IMR-90 (cell line): ENCODE data around the gene MARS1. TPM values are rescaled to one million over a fixed set of nuclear protein-coding genes. Genes with fewer than 3 reads are reported as not detected.

ENCODE experiments used
- ATAC-seq: fragments of 200-7000 bp; cut with Tn5 transposase; 2 replicates; pipeline ENCODE4 v1.9.1; 2020; ENCODE audit warnings: low read depth, mild to moderate bottlenecking, moderate library complexity
- BruUV-seq: library from RNA; stranded (reverse); fragments of 400-500 nt; replicated peaks from 2 replicates; lab custom pipeline; 2021; lab: Mats Ljungman, UMichigan
- CTCF ChIA-PET: fragments of 300-600 bp; formaldehyde crosslinking; extraction: SDS; loops from one replicate; lab custom pipeline; 2021; ENCODE audit warnings: antibody characterized with exemption; lab: Yijun Ruan, JAX
- POLR2A ChIA-PET: fragments of 300-600 bp; sonication (Branson Sonifier 250); formaldehyde crosslinking; loops from one replicate; lab custom pipeline; 2022; ENCODE audit warnings: antibody characterized with exemption; ENCODE audit not compliant: unreplicated experiment; lab: Charles Lee
- DNase-seq: peaks from one replicate; pipeline ENCODE4 v3.0.0; 2013
- H2AFZ ChIP-seq: replicated peaks from 2 replicates; pipeline ENCODE3; 2013; ENCODE audit warnings: low read length, mild to moderate bottlenecking; ENCODE audit not compliant: poor library complexity
- H2AK5ac ChIP-seq: 2 replicates; pipeline ENCODE4 v1.6.1; 2013; ENCODE audit warnings: low read depth, low read length, inconsistent platforms
- H2AK9ac ChIP-seq: replicated peaks from 2 replicates; pipeline ENCODE3; 2013; ENCODE audit warnings: mild to moderate bottlenecking, low read depth, low read length, moderate library complexity; ENCODE audit not compliant: poor library complexity
- H2BK120ac ChIP-seq: 2 replicates; pipeline ENCODE4 v1.6.1; 2013; ENCODE audit warnings: low read depth, low read length, inconsistent platforms
- H2BK15ac ChIP-seq: 3 replicates; pipeline ENCODE4 v1.6.1; 2013; ENCODE audit warnings: low read depth, low read length, inconsistent platforms
- H2BK20ac ChIP-seq: 2 replicates; pipeline ENCODE4 v1.6.1; 2013; ENCODE audit warnings: low read depth, mild to moderate bottlenecking, inconsistent platforms, low read length, moderate library complexity
- H2BK5ac ChIP-seq: 2 replicates; pipeline ENCODE4 v1.6.1; 2013; ENCODE audit warnings: mild to moderate bottlenecking, low read depth, low read length, inconsistent platforms; ENCODE audit not compliant: poor library complexity, severe bottlenecking
- H3K14ac ChIP-seq: replicated peaks from 2 replicates; pipeline ENCODE4 v1.6.1; 2013; ENCODE audit warnings: low read depth, low read length, inconsistent platforms
- H3K18ac ChIP-seq: 2 replicates; pipeline ENCODE4 v1.6.1; 2013; ENCODE audit warnings: low read depth, low read length, control low read depth
- H3K23ac ChIP-seq: 2 replicates; pipeline ENCODE4 v1.6.1; 2013; ENCODE audit warnings: low read depth, low read length, inconsistent platforms
- H3K27ac ChIP-seq: 2 replicates; pipeline ENCODE4 v1.5.1; 2013; ENCODE audit warnings: mild to moderate bottlenecking, control low read depth, low read length; ENCODE audit not compliant: insufficient read depth
- H3K27me3 ChIP-seq: 2 replicates; pipeline ENCODE4 v1.6.1; 2013; ENCODE audit warnings: low read length; ENCODE audit not compliant: control insufficient read depth, insufficient read depth
- H3K36me3 ChIP-seq: 2 replicates; pipeline ENCODE4 v1.6.1; 2013; ENCODE audit warnings: low read length, mixed read lengths; ENCODE audit not compliant: control insufficient read depth, insufficient read depth
- H3K4ac ChIP-seq: 2 replicates; pipeline ENCODE4 v1.6.1; 2013; ENCODE audit warnings: low read depth, low read length, inconsistent platforms
- H3K4me1 ChIP-seq: 2 replicates; pipeline ENCODE4 v1.6.1; 2013; ENCODE audit warnings: low read length, mixed read lengths; ENCODE audit not compliant: control insufficient read depth, insufficient read depth
- H3K4me2 ChIP-seq: 2 replicates; pipeline ENCODE4 v1.6.1; 2013; ENCODE audit warnings: low read depth, mild to moderate bottlenecking, control low read depth, low read length, moderate library complexity
- H3K4me3 ChIP-seq: 2 replicates; pipeline ENCODE4 v1.5.1; 2013; ENCODE audit warnings: low read depth, mild to moderate bottlenecking, control low read depth, low read length, moderate library complexity; ENCODE audit not compliant: insufficient read depth
- H3K56ac ChIP-seq: 2 replicates; pipeline ENCODE4 v1.6.1; 2013; ENCODE audit warnings: low read length, inconsistent platforms; ENCODE audit not compliant: insufficient read depth; ENCODE audit errors: extremely low read depth
- H3K79me1 ChIP-seq, 2 experiments: 2 replicates each; pipeline ENCODE4 v1.6.1; 2013; ENCODE audit warnings: low read length in 2 of 2, inconsistent platforms in 1 of 2, low read depth in 1 of 2
- H3K9ac ChIP-seq: 2 replicates; pipeline ENCODE4 v1.6.1; 2013; ENCODE audit warnings: low read depth, low read length, control low read depth
- H3K9me1 ChIP-seq: 2 replicates; pipeline ENCODE4 v1.6.1; 2013; ENCODE audit warnings: low read length, inconsistent platforms; ENCODE audit not compliant: insufficient read depth
- H3K9me3 ChIP-seq: 2 replicates; pipeline ENCODE4 v1.6.1; 2013; ENCODE audit warnings: low read length; ENCODE audit not compliant: control insufficient read depth, insufficient read depth
- H4K20me1 ChIP-seq: 2 replicates; pipeline ENCODE4 v1.6.1; 2013; ENCODE audit warnings: low read length, inconsistent platforms; ENCODE audit not compliant: insufficient read depth
- H4K5ac ChIP-seq: 2 replicates; pipeline ENCODE4 v1.6.1; 2013; ENCODE audit warnings: mild to moderate bottlenecking, low read depth, low read length, control low read depth
- H4K8ac ChIP-seq, 2 experiments: 2 replicates each; pipeline ENCODE4 v1.6.1; 2013; ENCODE audit warnings: low read depth in 2 of 2, low read length in 2 of 2, control low read depth in 1 of 2, inconsistent platforms in 1 of 2
- H4K91ac ChIP-seq: 2 replicates; pipeline ENCODE4 v1.6.1; 2013; ENCODE audit warnings: low read depth, low read length, inconsistent platforms; ENCODE audit not compliant: insufficient read depth
- BHLHE40 ChIP-seq: fragments of 150-350 bp; IDR thresholded peaks from 2 replicates; pipeline ENCODE4 v1.6.1; 2016; ENCODE audit warnings: mild to moderate bottlenecking, low read depth, low read length
- CEBPB ChIP-seq: IDR thresholded peaks from 2 replicates; pipeline ENCODE4 v1.6.1; 2012; ENCODE audit warnings: low read depth, low read length, improper control_type of control experiment
- CHD1 ChIP-seq: IDR thresholded peaks from 2 replicates; pipeline ENCODE4 v1.6.1; 2012; ENCODE audit warnings: low read depth, low read length, improper control_type of control experiment
- CTCF ChIP-seq: conservative IDR thresholded peaks from 2 replicates; pipeline ENCODE4 v1.5.1; 2012; ENCODE audit warnings: mild to moderate bottlenecking, low read depth, low read length, improper control_type of control experiment
- ELK1 ChIP-seq: fragments of 150-350 bp; IDR thresholded peaks from 2 replicates; pipeline ENCODE4 v1.6.1; 2016; ENCODE audit warnings: low read depth, mild to moderate bottlenecking, low read length, moderate library complexity, borderline replicate concordance
- FOS ChIP-seq: fragments of 150-350 bp; IDR thresholded peaks from 2 replicates; pipeline ENCODE4 v1.6.1; 2016; ENCODE audit warnings: low read depth, low read length
- MAFK ChIP-seq: IDR thresholded peaks from 2 replicates; pipeline ENCODE4 v1.6.1; 2012; ENCODE audit warnings: low read depth, low read length, improper control_type of control experiment
- MAZ ChIP-seq: IDR thresholded peaks from 2 replicates; pipeline ENCODE4 v1.6.1; 2012; ENCODE audit warnings: low read depth, mild to moderate bottlenecking, low read length, improper control_type of control experiment, moderate library complexity, borderline replicate concordance
- MXI1 ChIP-seq: IDR thresholded peaks from 2 replicates; pipeline ENCODE4 v1.6.1; 2012; ENCODE audit warnings: low read depth, mild to moderate bottlenecking, low read length, moderate library complexity, borderline replicate concordance
- NFE2L2 ChIP-seq: fragments of 150-350 bp; IDR thresholded peaks from 2 replicates; pipeline ENCODE4 v1.6.1; 2016; ENCODE audit warnings: low read depth, mild to moderate bottlenecking, low read length
- POLR2A ChIP-seq: IDR thresholded peaks from 2 replicates; pipeline ENCODE4 v1.6.1; 2012; ENCODE audit warnings: mild to moderate bottlenecking, low read depth, low read length
- RAD21 ChIP-seq: IDR thresholded peaks from 2 replicates; pipeline ENCODE4 v1.6.1; 2012; ENCODE audit warnings: low read length, improper control_type of control experiment
- RCOR1 ChIP-seq: IDR thresholded peaks from 2 replicates; pipeline ENCODE4 v1.6.1; 2012; ENCODE audit warnings: mild to moderate bottlenecking, low read length, improper control_type of control experiment; ENCODE audit not compliant: insufficient replicate concordance
- RFX5 ChIP-seq: IDR thresholded peaks from 2 replicates; pipeline ENCODE4 v1.8.0; 2012; ENCODE audit warnings: low read depth, mild to moderate bottlenecking, low read length, moderate library complexity
- SMC3 ChIP-seq: fragments of 150-350 bp; IDR thresholded peaks from 2 replicates; pipeline ENCODE4 v1.6.1; 2016; ENCODE audit warnings: low read depth, mild to moderate bottlenecking, antibody characterized with exemption, low read length, moderate library complexity
- USF2 ChIP-seq: fragments of 150-350 bp; IDR thresholded peaks from 2 replicates; pipeline ENCODE4 v1.6.1; 2017; ENCODE audit warnings: mild to moderate bottlenecking, antibody characterized with exemption, low read length, low read depth
- WGBS, 2 experiments: methylation state at CpG; one replicate each; pipeline versions ENCODE4 v1.1.5 to v1.1.7; 2013; ENCODE audit warnings: missing lambda C conversion rate in 2 of 2; ENCODE audit not compliant: insufficient read length in 1 of 2; ENCODE audit errors: extremely low coverage in 2 of 2; 5-methylcytosine and 5-hydroxymethylcytosine counted together
- dilution Hi-C: fragments of 300-500 bp; cut with HindIII; formaldehyde crosslinking; loops from one replicate; pipeline ENCODE4 v1.14.3; 2018; ENCODE audit warnings: low sequenced_read_pairs; ENCODE audit not compliant: unreplicated experiment
- in situ Hi-C: fragments of 300-500 bp; cut with MboI; formaldehyde crosslinking; loops from 3 replicates; pipeline ENCODE4 v1.14.3; 2019; ENCODE audit warnings: low sequenced_read_pairs, inconsistent platforms, mixed read lengths
- intact Hi-C: fragments of 100-400 bp; cut with micrococcal nuclease; formaldehyde crosslinking; loops from 2 replicates; pipeline ENCODE4 v1.10.0; 2022
- polyA plus RNA-seq, 3 experiments: library from polyadenylated mRNA; depleted of rRNA; stranded (reverse); fragments of >200 nt; gene quantifications; 2 replicates each; pipeline ENCODE4 v1.2.3, GENCODE V29; 2012; ENCODE audit warnings: low replicate concordance in 1 of 3
- total RNA-seq: library from RNA; depleted of rRNA; stranded (reverse); fragments of >200 nt; gene quantifications from 2 replicates; pipeline ENCODE4 v1.2.3, GENCODE V29; 2012

Gene MARS1
- total and polyA plus RNA-seq, 2 of the 4 experiments (the other 2 are of a cell fraction): 156 to 164 TPM

- TF ChIP-seq RCOR1: no peak
- no peak for TF ChIP-seq CHD1
- TF ChIP-seq RAD21: no peak
- TF ChIP-seq MXI1: no peak
- no peak for TF ChIP-seq BHLHE40
- TF ChIP-seq POLR2A: no peak
- TF ChIP-seq MAZ: no peak
- TF ChIP-seq USF2: no peak
- TF ChIP-seq CTCF: no peak
- TF ChIP-seq NFE2L2: no peak
- no peak for TF ChIP-seq CEBPB
- no peak for TF ChIP-seq SMC3
- no peak for TF ChIP-seq RFX5
- no peak for TF ChIP-seq ELK1
- TF ChIP-seq FOS: no peak
- TF ChIP-seq MAFK: no peak
- intact Hi-C loops (no loop called here), dilution Hi-C loops (no loop called here), in situ Hi-C loops (no loop called here)
- H3K23ac ChIP-seq: no peak overlapping the region
- peaks cover 42% of the 10 kb centered on the region for H3K27me3 ChIP-seq
- H2AK5ac ChIP-seq: no peak overlapping the region
- no peak overlapping the region for H4K5ac ChIP-seq
- H3K9me3 ChIP-seq: no peaks in the 10 kb centered on the region; the same call in 1 of the 2 replicates
- BruUV-seq: no TSS peak
- POLR2A ChIA-PET: no interaction called here
- no peak overlapping the region for H2BK15ac ChIP-seq
- no peak overlapping the region for H4K8ac ChIP-seq
- H2BK5ac ChIP-seq: no peak overlapping the region
- H2BK120ac ChIP-seq: no peak overlapping the region
- no peak overlapping the region for H2BK20ac ChIP-seq
- no peaks in the 10 kb centered on the region for H3K79me1 ChIP-seq
- H3K4me3 ChIP-seq: no peak overlapping the region
- no peak overlapping the region for H3K18ac ChIP-seq
- CTCF ChIA-PET: interaction anchor here (0.6 kb wide), 1 partner anchor 12 kb away, joined by 3 read pairs; no protein-coding TSS in a partner anchor
- no peak overlapping the region for H2AFZ ChIP-seq
- no peaks in the 10 kb centered on the region for H4K20me1 ChIP-seq
- H3K4me2 ChIP-seq: no peak overlapping the region
- no peak overlapping the region for H3K4ac ChIP-seq
- no peaks in the 10 kb centered on the region for H3K36me3 ChIP-seq
- no peak overlapping the region for H3K56ac ChIP-seq
- H3K9ac ChIP-seq: no peak overlapping the region
- H3K9me1 ChIP-seq: peaks cover 6% of the 10 kb centered on the region; the same call in 1 of the 2 replicates
- H3K4me1 ChIP-seq: 0 out of 2 replicates have a peak, but pooled peaks cover under 1% of the 10 kb centered on the region
- H2AK9ac ChIP-seq: peak overlapping the region; percentile 13
- no peak overlapping the region for H4K91ac ChIP-seq
- DNase-seq: no peak
- H3K27ac ChIP-seq: no peak overlapping the region
- no peak for ATAC-seq
- WGBS, 2 experiments: 97% methylated on average over 5 of the region's 14 CpGs; no CpG with 5 or more reads in 1 of the 2 experiments
- H3K14ac ChIP-seq: no peak overlapping the region
Observed at GRCh38 chr12:57470286-57470969, 17.4 kb upstream of the MARS1 start.
